ENCODE results near the gene SH3PXD2A. TPM values are rescaled to one million over a fixed set of nuclear protein-coding genes. Genes with fewer than 3 reads are reported as not detected.

SH3PXD2A gene
- total and polyA plus RNA-seq, 3 donors from 2014 or later: 10.8 to 12.1 (median 12.0) TPM

DNA sequence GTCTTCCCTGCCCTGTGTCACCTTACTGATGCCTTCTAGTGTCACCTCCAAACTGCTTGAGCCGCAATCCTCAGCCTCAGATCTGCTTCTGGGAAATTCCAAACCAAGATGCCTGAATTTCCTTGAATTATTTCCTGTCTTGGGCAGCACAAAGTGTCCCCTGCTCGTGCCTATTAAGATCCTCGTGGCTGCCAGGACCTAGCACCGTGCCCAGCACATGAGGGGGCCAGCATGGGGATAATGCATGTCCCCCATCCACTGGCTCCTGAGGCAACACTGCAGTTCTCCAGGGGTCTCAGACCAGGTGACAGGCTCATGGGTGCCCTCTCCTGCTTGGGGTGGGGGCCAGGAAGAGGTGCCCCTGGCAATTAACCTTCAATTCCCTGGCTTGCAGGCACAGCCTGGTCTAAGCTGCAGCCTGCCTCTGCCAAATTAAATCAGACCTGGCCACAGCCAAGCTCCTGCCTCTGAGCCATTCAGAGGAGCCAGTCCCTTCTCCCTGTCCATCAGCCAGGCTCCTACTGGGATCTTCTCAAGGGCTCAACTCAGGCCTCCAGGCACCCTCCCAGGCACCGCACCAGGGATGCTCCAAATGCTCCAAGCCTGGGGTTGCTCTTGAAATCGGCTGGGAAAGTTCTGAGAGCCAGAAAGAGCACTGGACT lies 146.6 kb downstream of the SH3PXD2A start:
- Histone ChIP-seq H3K36me3 (ENCODE audit: low read depth, missing control alignments) (no peaks in the 10 kb centered on the region), H3K4me1 (peaks cover 5% of the 10 kb centered on the region), H3K4me3 (no peak overlapping the region), H3K27me3 (no peaks in the 10 kb centered on the region), H3K27ac (no peak overlapping the region), H3K9me3 (no peaks in the 10 kb centered on the region)
- 59 to 66% methylated on average over 5 to 6 of the region's 6 CpGs for WGBS, 2 donors
- no peak for TF ChIP-seq POLR2A (IDR thresholded peaks at IDR 0.05)
- TF ChIP-seq, protein P1, sequence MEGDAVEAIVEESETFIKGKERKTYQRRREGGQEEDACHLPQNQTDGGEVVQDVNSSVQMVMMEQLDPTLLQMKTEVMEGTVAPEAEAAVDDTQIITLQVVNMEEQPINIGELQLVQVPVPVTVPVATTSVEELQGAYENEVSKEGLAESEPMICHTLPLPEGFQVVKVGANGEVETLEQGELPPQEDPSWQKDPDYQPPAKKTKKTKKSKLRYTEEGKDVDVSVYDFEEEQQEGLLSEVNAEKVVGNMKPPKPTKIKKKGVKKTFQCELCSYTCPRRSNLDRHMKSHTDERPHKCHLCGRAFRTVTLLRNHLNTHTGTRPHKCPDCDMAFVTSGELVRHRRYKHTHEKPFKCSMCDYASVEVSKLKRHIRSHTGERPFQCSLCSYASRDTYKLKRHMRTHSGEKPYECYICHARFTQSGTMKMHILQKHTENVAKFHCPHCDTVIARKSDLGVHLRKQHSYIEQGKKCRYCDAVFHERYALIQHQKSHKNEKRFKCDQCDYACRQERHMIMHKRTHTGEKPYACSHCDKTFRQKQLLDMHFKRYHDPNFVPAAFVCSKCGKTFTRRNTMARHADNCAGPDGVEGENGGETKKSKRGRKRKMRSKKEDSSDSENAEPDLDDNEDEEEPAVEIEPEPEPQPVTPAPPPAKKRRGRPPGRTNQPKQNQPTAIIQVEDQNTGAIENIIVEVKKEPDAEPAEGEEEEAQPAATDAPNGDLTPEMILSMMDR (IDR thresholded peaks at IDR 0.05): no peak
- no peak for DNase-seq
- intact Hi-C loops (cut with DNase I; ENCODE audit: low total_unique reads): no loop called here

DNA sequence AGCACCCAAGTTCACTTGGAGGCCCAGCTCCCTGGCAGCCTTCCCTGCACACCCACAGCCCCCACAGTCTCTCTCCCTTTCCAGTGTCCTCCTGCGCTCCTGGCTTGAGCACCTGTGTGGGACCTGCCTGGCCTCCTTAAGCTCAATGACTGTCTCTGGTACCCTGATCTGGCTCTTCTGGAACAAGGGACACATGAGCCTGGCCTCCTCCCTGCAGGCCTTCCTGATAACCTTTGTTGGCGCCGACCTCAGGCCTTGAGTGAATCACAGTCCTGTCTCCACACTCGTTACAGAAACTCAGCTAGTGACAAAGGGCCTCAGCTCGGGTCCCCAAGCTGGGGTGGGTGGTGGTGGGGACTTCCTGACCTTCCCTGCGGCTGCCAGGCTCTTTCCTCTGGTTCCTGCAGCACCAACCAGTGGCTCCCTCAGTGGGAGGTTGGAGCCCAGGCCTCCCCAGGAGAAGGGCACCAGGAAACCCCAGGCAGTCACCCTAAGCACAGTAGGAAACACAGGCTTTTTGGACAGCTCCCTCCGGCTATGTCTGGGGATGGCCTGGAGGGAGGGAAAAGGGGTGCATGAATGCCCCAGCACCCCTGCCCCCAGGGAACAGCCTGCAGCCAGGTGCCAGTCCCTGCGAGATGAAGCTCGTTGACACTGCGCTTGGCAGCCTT lies 147.3 kb downstream of the SH3PXD2A start:
- no peak for DNase-seq
- Histone ChIP-seq H3K27me3 (no peaks in the 10 kb centered on the region), H3K36me3 (ENCODE audit: low read depth, missing control alignments) (no peaks in the 10 kb centered on the region), H3K4me3 (no peak overlapping the region), H3K9me3 (no peaks in the 10 kb centered on the region), H3K4me1 (peaks cover 5% of the 10 kb centered on the region), H3K27ac (no peak overlapping the region)
- intact Hi-C loops (cut with DNase I; ENCODE audit: low total_unique reads): no loop called here
- WGBS, 2 donors: 67 to 85% methylated on average over 4 to 10 of the region's 10 CpGs
- TF ChIP-seq POLR2A (IDR thresholded peaks at IDR 0.05): no peak
- TF ChIP-seq, protein P1 (IDR thresholded peaks at IDR 0.05): no peak

DNA sequence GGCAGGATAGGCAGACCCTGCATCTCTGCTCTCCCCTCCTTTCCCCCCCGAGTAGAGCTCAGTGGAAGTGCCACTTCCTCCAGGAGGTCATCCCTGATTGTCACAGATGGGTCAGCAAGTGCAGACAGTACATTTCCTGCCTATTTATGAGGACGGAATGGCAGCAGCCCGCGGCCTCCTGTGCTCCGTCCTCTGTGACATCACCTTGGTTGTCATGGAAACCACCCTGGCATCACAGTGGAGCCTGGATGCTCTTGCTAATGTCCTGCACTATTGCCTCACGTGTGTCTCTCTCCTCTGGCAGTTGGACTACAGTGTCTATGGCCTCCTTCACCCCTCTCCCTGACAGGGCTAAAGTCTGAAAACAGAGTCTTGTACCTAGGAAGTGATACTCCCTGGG lies 148.6 kb downstream of the SH3PXD2A start:
- WGBS, 2 donors: 83 to 96% methylated on average over 6 of the region's 6 CpGs
- H3K36me3 ChIP-seq (ENCODE audit: low read depth, missing control alignments): no peaks in the 10 kb centered on the region
- H3K4me3 ChIP-seq: no peak overlapping the region
- H3K27me3 ChIP-seq: no peaks in the 10 kb centered on the region
- H3K27ac ChIP-seq: no peak overlapping the region
- TF ChIP-seq, protein P1 (IDR thresholded peaks at IDR 0.05): no peak
- no peak for TF ChIP-seq POLR2A (IDR thresholded peaks at IDR 0.05)
- no peaks in the 10 kb centered on the region for H3K9me3 ChIP-seq
- peak; percentile 25 for DNase-seq
- H3K4me1 ChIP-seq: peaks cover 5% of the 10 kb centered on the region
- intact Hi-C loops (cut with DNase I; ENCODE audit: low total_unique reads): no loop called here

DNA sequence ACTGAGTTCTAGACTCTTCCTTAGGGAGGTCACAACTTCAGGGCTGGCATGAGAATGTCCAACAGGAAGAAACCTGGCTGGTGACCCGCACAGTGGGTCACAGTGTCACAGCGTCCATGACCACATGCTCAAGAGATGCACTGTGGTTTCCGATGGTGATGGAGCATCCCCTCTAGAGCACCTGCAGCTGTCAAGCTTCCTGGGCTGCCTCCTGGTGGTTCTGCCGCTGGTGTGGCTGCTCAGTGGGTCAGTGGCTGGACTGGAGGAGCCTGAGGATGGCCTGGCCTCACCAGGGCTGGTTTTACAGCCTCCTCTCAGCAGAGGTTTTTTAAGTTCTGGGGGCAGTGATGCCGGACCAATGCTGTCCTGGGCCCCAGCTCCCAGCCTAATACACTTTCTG lies 149.3 kb downstream of the SH3PXD2A start:
- no peak for TF ChIP-seq POLR2A (IDR thresholded peaks at IDR 0.05)
- TF ChIP-seq, protein P1 (IDR thresholded peaks at IDR 0.05): no peak
- Histone ChIP-seq H3K4me1 (peaks cover 5% of the 10 kb centered on the region), H3K4me3 (no peak overlapping the region), H3K9me3 (no peaks in the 10 kb centered on the region), H3K27me3 (no peaks in the 10 kb centered on the region), H3K36me3 (ENCODE audit: low read depth, missing control alignments) (no peaks in the 10 kb centered on the region), H3K27ac (no peak overlapping the region)
- 75 to 89% methylated on average over 4 to 5 of the region's 5 CpGs for WGBS, 2 donors
- DNase-seq: no peak
- intact Hi-C loops (cut with DNase I; ENCODE audit: low total_unique reads): no loop called here
